Measurements from ENCODE around the gene EHD2. TPM values are rescaled to one million over a fixed set of nuclear protein-coding genes. Genes with fewer than 3 reads are reported as not detected.

The EHD2 gene
- total RNA-seq, 1 experiment from 2014 or later = 2.9 TPM

DNA sequence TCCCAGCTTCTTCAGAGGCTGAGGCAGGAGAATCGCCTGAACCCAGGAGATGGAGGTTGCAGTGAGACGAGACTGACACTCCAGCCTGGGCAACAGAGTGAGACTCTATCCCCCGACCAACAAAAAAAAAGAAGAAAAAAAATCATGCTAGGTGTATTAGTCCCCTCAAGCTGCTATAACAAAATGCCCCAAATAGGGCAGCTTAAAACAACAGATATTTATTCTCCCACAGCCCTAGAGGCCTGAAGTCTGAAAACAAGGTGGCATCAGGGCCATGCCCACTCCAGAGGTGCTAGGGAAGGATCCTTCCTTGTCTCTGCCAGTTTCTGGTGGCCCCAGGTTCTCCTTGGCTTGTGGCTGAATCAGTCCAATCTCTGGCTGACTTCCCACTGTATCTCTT is 8.6 kb upstream of the EHD2 start:
- POLR2A ChIA-PET (ENCODE audit: low non-redundant PET) = interaction anchor here (0.6 kb wide), 1 partner anchor 130 kb away, joined by 4 read pairs; no protein-coding TSS in a partner anchor

GRCh38 chr19:47707135-47707925 is 5.9 kb upstream of the EHD2 start:
- intact Hi-C loops (cut with micrococcal nuclease; ENCODE audit: unreplicated experiment) = loop anchor here (1.0 to 5.0 kb wide), 2 partner anchors 271 to 410 kb away; no protein-coding TSS in a partner anchor
- Histone ChIP-seq H3K9me3 (ENCODE audit: low read depth, low read length, poor library complexity, severe bottlenecking) (no peaks in the 10 kb centered on the region), H3K4me3 (ENCODE audit: low read depth, low read length, poor library complexity, severe bottlenecking) (no peak overlapping the region), H3K36me3 (ENCODE audit: insufficient read depth, low read length, poor library complexity, severe bottlenecking) (no peaks in the 10 kb centered on the region), H3K27me3 (replicated peaks; ENCODE audit: insufficient read depth, low read depth, low read length, poor library complexity) (no peaks in the 10 kb centered on the region), H3K27ac (ENCODE audit: low read depth, low read length, poor library complexity, severe bottlenecking) (no peak overlapping the region), H3K4me1 (ENCODE audit: insufficient read depth, low read length, poor library complexity, severe bottlenecking) (peaks cover 6% of the 10 kb centered on the region)
- peak; percentile 86 for DNase-seq (ENCODE audit: low spot score)
- TF ChIP-seq CTCF (conservative IDR thresholded peaks at IDR 0.05; ENCODE audit: low read depth, low read length) = peak; percentile 81
- no peak for TF ChIP-seq EZH2 (IDR thresholded peaks at IDR 0.05; ENCODE audit: borderline replicate concordance, low read depth, low read length, poor library complexity, severe bottlenecking)
- ChIA-PET POLR2A (ENCODE audit: low non-redundant PET) (interaction anchor here (0.5 kb wide), 1 partner anchor 91 kb away, joined by 6 read pairs; no protein-coding TSS in a partner anchor), CTCF (interaction anchor here (0.5 to 2.3 kb wide), 10 partner anchors 9 to 576 kb away, joined by 3 to 42 read pairs (median 4); no protein-coding TSS in a partner anchor)
- no TSS peak for BruUV-seq (replicated peaks)

More for the DNA sequence above, 8.6 kb upstream of the EHD2 start:
- DNase-seq (ENCODE audit: low spot score) = no peak
- Histone ChIP-seq H3K27ac (ENCODE audit: low read depth, low read length, poor library complexity, severe bottlenecking) (no peak overlapping the region), H3K27me3 (replicated peaks; ENCODE audit: insufficient read depth, low read depth, low read length, poor library complexity) (no peaks in the 10 kb centered on the region), H3K9me3 (ENCODE audit: low read depth, low read length, poor library complexity, severe bottlenecking) (no peaks in the 10 kb centered on the region), H3K36me3 (ENCODE audit: insufficient read depth, low read length, poor library complexity, severe bottlenecking) (peaks cover 4% of the 10 kb centered on the region), H3K4me1 (ENCODE audit: insufficient read depth, low read length, poor library complexity, severe bottlenecking) (peaks cover 24% of the 10 kb centered on the region), H3K4me3 (ENCODE audit: low read depth, low read length, poor library complexity, severe bottlenecking) (no peak overlapping the region)
- intact Hi-C loops (cut with micrococcal nuclease; ENCODE audit: unreplicated experiment) = loop anchor here (5.0 kb wide), 1 partner anchor 407 kb away; no protein-coding TSS in a partner anchor
- BruUV-seq (replicated peaks) = no TSS peak
- CTCF ChIA-PET = interaction anchor here (1.4 to 2.0 kb wide), 2 partner anchors 9 to 268 kb away, joined by 3 to 7 read pairs; partner anchors contain the start of gene EHD2
- TF ChIP-seq CTCF (conservative IDR thresholded peaks at IDR 0.05; ENCODE audit: low read depth, low read length) (no peak), EZH2 (IDR thresholded peaks at IDR 0.05; ENCODE audit: borderline replicate concordance, low read depth, low read length, poor library complexity, severe bottlenecking) (no peak)

DNA sequence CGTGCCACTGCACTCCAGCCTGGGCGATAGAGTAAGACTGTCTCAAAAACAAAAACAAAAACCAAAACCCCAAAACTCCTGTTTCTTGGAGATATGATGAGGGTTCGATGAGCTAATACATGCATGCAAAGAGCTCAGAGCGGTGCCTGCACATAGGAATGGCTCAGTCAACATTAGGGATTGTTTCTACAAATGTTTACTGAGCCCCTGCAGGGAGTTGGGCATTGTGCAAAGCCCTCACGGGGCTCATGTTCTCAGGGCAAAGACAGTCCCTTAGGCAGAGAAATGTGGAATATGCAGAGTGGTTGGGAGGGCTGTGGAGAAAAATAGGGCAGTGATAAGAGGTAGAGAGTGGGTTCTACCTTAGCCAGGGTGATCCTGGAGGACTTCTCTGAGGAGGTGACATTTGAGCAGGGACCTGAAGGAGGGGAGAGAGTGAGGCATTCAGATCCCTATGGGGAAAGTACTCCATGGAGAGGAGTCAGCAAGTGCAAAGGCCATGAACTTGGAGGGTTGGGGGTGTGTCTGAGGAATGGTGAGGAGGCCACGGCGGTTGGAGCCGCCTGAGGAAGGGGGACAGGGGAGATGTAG is 1.5 kb upstream of the EHD2 start:
- intact Hi-C loops (cut with micrococcal nuclease; ENCODE audit: unreplicated experiment) = loop anchor here (5.0 kb wide), 1 partner anchor 76 kb away; no protein-coding TSS in a partner anchor
- TF ChIP-seq CTCF (conservative IDR thresholded peaks at IDR 0.05; ENCODE audit: low read depth, low read length) = no peak
- TF ChIP-seq EZH2 (IDR thresholded peaks at IDR 0.05; ENCODE audit: borderline replicate concordance, low read depth, low read length, poor library complexity, severe bottlenecking) = no peak
- ChIA-PET CTCF (interaction anchor here (1.8 kb wide), 1 partner anchor 32 kb away, joined by 17 read pairs; no protein-coding TSS in a partner anchor), POLR2A (ENCODE audit: low non-redundant PET) (no interaction called here)
- DNase-seq (ENCODE audit: low spot score) = no peak
- Histone ChIP-seq H3K27me3 (replicated peaks; ENCODE audit: insufficient read depth, low read depth, low read length, poor library complexity) (no peaks in the 10 kb centered on the region), H3K27ac (ENCODE audit: low read depth, low read length, poor library complexity, severe bottlenecking) (no peak overlapping the region), H3K36me3 (ENCODE audit: insufficient read depth, low read length, poor library complexity, severe bottlenecking) (no peaks in the 10 kb centered on the region), H3K4me1 (ENCODE audit: insufficient read depth, low read length, poor library complexity, severe bottlenecking) (no peaks in the 10 kb centered on the region), H3K9me3 (ENCODE audit: low read depth, low read length, poor library complexity, severe bottlenecking) (peaks cover 3% of the 10 kb centered on the region), H3K4me3 (ENCODE audit: low read depth, low read length, poor library complexity, severe bottlenecking) (no peak overlapping the region)
- BruUV-seq (replicated peaks) = no TSS peak

Data from A673 (cell line).